ENCODE results near the gene RNF31. TPM values are rescaled to one million over a fixed set of nuclear protein-coding genes. Genes with fewer than 3 reads are reported as not detected.

Gene RNF31
- total RNA-seq, 6 experiments from 2014 or later: 38.5 to 53.6 (median 47.2) TPM

DNA sequence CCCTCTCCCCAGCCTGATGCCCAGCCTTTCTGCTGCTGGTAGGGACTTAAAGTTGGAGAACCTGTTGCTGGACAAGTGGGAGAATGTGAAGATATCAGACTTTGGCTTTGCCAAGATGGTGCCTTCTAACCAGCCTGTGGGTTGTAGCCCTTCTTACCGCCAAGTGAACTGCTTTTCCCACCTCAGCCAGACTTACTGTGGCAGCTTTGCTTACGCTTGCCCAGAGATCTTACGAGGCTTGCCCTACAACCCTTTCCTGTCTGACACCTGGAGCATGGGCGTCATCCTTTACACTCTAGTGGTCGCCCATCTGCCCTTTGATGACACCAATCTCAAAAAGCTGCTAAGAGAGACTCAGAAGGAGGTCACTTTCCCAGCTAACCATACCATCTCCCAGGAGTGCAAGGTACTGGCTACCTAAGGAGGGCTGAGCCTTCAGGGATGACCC lies 59.8 kb downstream of the RNF31 start:
- Mint-ChIP-seq H3K27me3 (ENCODE audit: insufficient read depth) (no peaks in the 10 kb centered on the region; the same call in 1 of the 2 replicates), H3K4me1 (ENCODE audit: low read depth) (peaks cover 9% of the 10 kb centered on the region), H3K9me3 (peaks cover 5% of the 10 kb centered on the region; the same call in 1 of the 2 replicates), H3K36me3 (ENCODE audit: low read depth) (peaks cover 58% of the 10 kb centered on the region), H3K4me3 (no peak overlapping the region), H3K27ac (no peak overlapping the region)
- TF ChIP-seq, protein P1, sequence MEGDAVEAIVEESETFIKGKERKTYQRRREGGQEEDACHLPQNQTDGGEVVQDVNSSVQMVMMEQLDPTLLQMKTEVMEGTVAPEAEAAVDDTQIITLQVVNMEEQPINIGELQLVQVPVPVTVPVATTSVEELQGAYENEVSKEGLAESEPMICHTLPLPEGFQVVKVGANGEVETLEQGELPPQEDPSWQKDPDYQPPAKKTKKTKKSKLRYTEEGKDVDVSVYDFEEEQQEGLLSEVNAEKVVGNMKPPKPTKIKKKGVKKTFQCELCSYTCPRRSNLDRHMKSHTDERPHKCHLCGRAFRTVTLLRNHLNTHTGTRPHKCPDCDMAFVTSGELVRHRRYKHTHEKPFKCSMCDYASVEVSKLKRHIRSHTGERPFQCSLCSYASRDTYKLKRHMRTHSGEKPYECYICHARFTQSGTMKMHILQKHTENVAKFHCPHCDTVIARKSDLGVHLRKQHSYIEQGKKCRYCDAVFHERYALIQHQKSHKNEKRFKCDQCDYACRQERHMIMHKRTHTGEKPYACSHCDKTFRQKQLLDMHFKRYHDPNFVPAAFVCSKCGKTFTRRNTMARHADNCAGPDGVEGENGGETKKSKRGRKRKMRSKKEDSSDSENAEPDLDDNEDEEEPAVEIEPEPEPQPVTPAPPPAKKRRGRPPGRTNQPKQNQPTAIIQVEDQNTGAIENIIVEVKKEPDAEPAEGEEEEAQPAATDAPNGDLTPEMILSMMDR (IDR thresholded peaks at IDR 0.05): no peak
- DNase-seq: no peak

DNA sequence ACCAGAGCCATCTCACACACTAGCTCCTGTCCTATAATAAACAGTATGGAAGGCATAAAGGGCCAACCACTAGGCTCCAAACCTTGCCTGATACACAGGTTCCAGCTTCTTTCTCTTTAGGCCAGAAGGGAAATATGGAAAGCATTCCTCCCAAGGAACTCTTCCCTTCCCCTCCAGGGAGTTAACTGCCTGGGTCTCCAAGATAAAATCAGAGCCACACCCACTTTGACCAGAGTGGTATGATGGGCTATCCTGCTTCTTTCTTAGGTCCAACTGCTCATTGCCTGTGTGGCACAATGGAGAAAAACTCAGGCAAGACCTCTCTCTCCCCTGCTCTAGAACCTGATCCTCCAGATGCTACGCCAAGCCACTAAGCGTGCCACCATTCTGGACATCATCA lies 60.3 kb downstream of the RNF31 start:
- peaks cover 9% of the 10 kb centered on the region for H3K4me1 Mint-ChIP-seq (ENCODE audit: low read depth)
- H3K27me3 Mint-ChIP-seq (ENCODE audit: insufficient read depth): peaks cover 2% of the 10 kb centered on the region
- peaks cover 53% of the 10 kb centered on the region for H3K36me3 Mint-ChIP-seq (ENCODE audit: low read depth)
- H3K27ac Mint-ChIP-seq: no peak overlapping the region
- no peak overlapping the region for H3K4me3 Mint-ChIP-seq
- no peak for DNase-seq
- H3K9me3 Mint-ChIP-seq: peaks cover 5% of the 10 kb centered on the region; the same call in 1 of the 2 replicates
- TF ChIP-seq, protein P1 (IDR thresholded peaks at IDR 0.05): no peak

Small RNA genes within 50 kb of the gene (microRNA-seq; reads per million reads assigned to microRNA genes)
- not detected for gene MIR7703

Other genes with a start within 250 kb of the RNF31 start
- 10 to 100 TPM; 19.8 to 30.7 (median 24.9) TPM for gene DHRS4, start 193.7 kb upstream of the RNF31 start, total RNA-seq (2021; fragmentation: NEBNext Ultra II Directional; extraction: Animal tissue kit (Norgen Biotek cat#: 25700))
- 10 to 100 TPM; 18.8 to 25.4 (median 23.5) TPM for gene DHRS4L2, start 158.6 kb upstream of the RNF31 start, total RNA-seq (2021; fragmentation: NEBNext Ultra II Directional; extraction: Animal tissue kit (Norgen Biotek cat#: 25700))
- not detected for gene CARMIL3, start 95.5 kb upstream of the RNF31 start, total RNA-seq (2021; fragmentation: NEBNext Ultra II Directional; extraction: Animal tissue kit (Norgen Biotek cat#: 25700))
- gene CPNE6, start 75.9 kb upstream of the RNF31 start, total RNA-seq (2021; fragmentation: NEBNext Ultra II Directional; extraction: Animal tissue kit (Norgen Biotek cat#: 25700)): not detected
- 10 to 100 TPM; 19.9 to 27.6 (median 24.0) TPM for gene PCK2, start 53.2 kb upstream of the RNF31 start, total RNA-seq (2021; fragmentation: NEBNext Ultra II Directional; extraction: Animal tissue kit (Norgen Biotek cat#: 25700))
- gene DCAF11, start 32.7 kb upstream of the RNF31 start, total RNA-seq (2021; fragmentation: NEBNext Ultra II Directional; extraction: Animal tissue kit (Norgen Biotek cat#: 25700)): 10 to 100 TPM; 28.1 to 36.3 (median 32.1) TPM
- under 1 TPM; 0.26 to 0.85 (median 0.49) TPM for gene NRL, start 32.5 kb upstream of the RNF31 start, total RNA-seq (2021; fragmentation: NEBNext Ultra II Directional; extraction: Animal tissue kit (Norgen Biotek cat#: 25700))
- not detected for gene FITM1, start 16.8 kb upstream of the RNF31 start, total RNA-seq (2021; fragmentation: NEBNext Ultra II Directional; extraction: Animal tissue kit (Norgen Biotek cat#: 25700))
- 100 to 1,000 TPM in 4 of 6 experiments, 10 to 100 TPM in 2; 88.4 to 120 (median 113) TPM for gene PSME1, start 11.3 kb upstream of the RNF31 start, total RNA-seq (2021; fragmentation: NEBNext Ultra II Directional; extraction: Animal tissue kit (Norgen Biotek cat#: 25700))
- gene EMC9, start 5.9 kb upstream of the RNF31 start, total RNA-seq (2021; fragmentation: NEBNext Ultra II Directional; extraction: Animal tissue kit (Norgen Biotek cat#: 25700)): 10 to 100 TPM; 13.2 to 17.0 (median 15.3) TPM
- 100 to 1,000 TPM; 108 to 143 (median 136) TPM for gene PSME2, start 888 bp upstream of the RNF31 start, total RNA-seq (2021; fragmentation: NEBNext Ultra II Directional; extraction: Animal tissue kit (Norgen Biotek cat#: 25700))
- gene IRF9, start 13.8 kb downstream of the RNF31 start, total RNA-seq (2021; fragmentation: NEBNext Ultra II Directional; extraction: Animal tissue kit (Norgen Biotek cat#: 25700)): 10 to 100 TPM; 23.6 to 38.8 (median 32.3) TPM
- gene REC8, start 24.6 kb downstream of the RNF31 start, total RNA-seq (2021; fragmentation: NEBNext Ultra II Directional; extraction: Animal tissue kit (Norgen Biotek cat#: 25700)): 1 to 10 TPM; 2.9 to 3.9 (median 3.2) TPM
- gene IPO4, start 41.3 kb downstream of the RNF31 start, total RNA-seq (2021; fragmentation: NEBNext Ultra II Directional; extraction: Animal tissue kit (Norgen Biotek cat#: 25700)): 10 to 100 TPM; 70.4 to 85.2 (median 79.4) TPM
- gene TM9SF1, start 47.9 kb downstream of the RNF31 start, total RNA-seq (2021; fragmentation: NEBNext Ultra II Directional; extraction: Animal tissue kit (Norgen Biotek cat#: 25700)): 10 to 100 TPM; 68.1 to 80.4 (median 71.0) TPM
- under 1 TPM in 2 of 6 experiments, not detected in 4; 0.16 to 0.45 TPM for gene TSSK4, start 58.2 kb downstream of the RNF31 start, total RNA-seq (2021; fragmentation: NEBNext Ultra II Directional; extraction: Animal tissue kit (Norgen Biotek cat#: 25700))
- 10 to 100 TPM; 32.4 to 41.1 (median 38.8) TPM for gene CHMP4A, start 66.0 kb downstream of the RNF31 start, total RNA-seq (2021; fragmentation: NEBNext Ultra II Directional; extraction: Animal tissue kit (Norgen Biotek cat#: 25700))
- 10 to 100 TPM in 5 of 6 experiments, 1 to 10 TPM in 1; 9.8 to 14.4 (median 12.3) TPM for gene MDP1, start 68.6 kb downstream of the RNF31 start, total RNA-seq (2021; fragmentation: NEBNext Ultra II Directional; extraction: Animal tissue kit (Norgen Biotek cat#: 25700))
- gene NEDD8, start 84.9 kb downstream of the RNF31 start, total RNA-seq (2021; fragmentation: NEBNext Ultra II Directional; extraction: Animal tissue kit (Norgen Biotek cat#: 25700)): 100 to 1,000 TPM; 309 to 401 (median 372) TPM
- gene GMPR2, start 85.4 kb downstream of the RNF31 start, total RNA-seq (2021; fragmentation: NEBNext Ultra II Directional; extraction: Animal tissue kit (Norgen Biotek cat#: 25700)): 10 to 100 TPM; 70.6 to 76.7 (median 73.6) TPM
- 10 to 100 TPM; 54.2 to 73.4 (median 67.5) TPM for gene TINF2, start 95.1 kb downstream of the RNF31 start, total RNA-seq (2021; fragmentation: NEBNext Ultra II Directional; extraction: Animal tissue kit (Norgen Biotek cat#: 25700))
- gene TGM1, start 115.7 kb downstream of the RNF31 start, total RNA-seq (2021; fragmentation: NEBNext Ultra II Directional; extraction: Animal tissue kit (Norgen Biotek cat#: 25700)): 1 to 10 TPM in 5 of 6 experiments, under 1 TPM in 1; 0.97 to 2.9 (median 1.3) TPM
- gene RABGGTA, start 124.1 kb downstream of the RNF31 start, total RNA-seq (2021; fragmentation: NEBNext Ultra II Directional; extraction: Animal tissue kit (Norgen Biotek cat#: 25700)): 10 to 100 TPM; 25.4 to 31.4 (median 27.3) TPM
- gene DHRS1, start 152.3 kb downstream of the RNF31 start, total RNA-seq (2021; fragmentation: NEBNext Ultra II Directional; extraction: Animal tissue kit (Norgen Biotek cat#: 25700)): 10 to 100 TPM; 32.9 to 42.2 (median 39.1) TPM
- 10 to 100 TPM; 25.4 to 31.1 (median 28.1) TPM for gene NOP9, start 152.4 kb downstream of the RNF31 start, total RNA-seq (2021; fragmentation: NEBNext Ultra II Directional; extraction: Animal tissue kit (Norgen Biotek cat#: 25700))
- gene CIDEB, start 160.5 kb downstream of the RNF31 start, total RNA-seq (2021; fragmentation: NEBNext Ultra II Directional; extraction: Animal tissue kit (Norgen Biotek cat#: 25700)): under 1 TPM in 5 of 6 experiments, not detected in 1; 0.17 to 0.40 (median 0.20) TPM
- 1 to 10 TPM; 2.2 to 3.0 (median 2.3) TPM for gene LTB4R2, start 162.6 kb downstream of the RNF31 start, total RNA-seq (2021; fragmentation: NEBNext Ultra II Directional; extraction: Animal tissue kit (Norgen Biotek cat#: 25700))
- gene LTB4R, start 164.0 kb downstream of the RNF31 start, total RNA-seq (2021; fragmentation: NEBNext Ultra II Directional; extraction: Animal tissue kit (Norgen Biotek cat#: 25700)): 1 to 10 TPM; 1.5 to 2.9 (median 1.9) TPM
- under 1 TPM in 3 of 6 experiments, not detected in 3; 0.25 to 0.41 (median 0.34) TPM for gene ADCY4, start 187.6 kb downstream of the RNF31 start, total RNA-seq (2021; fragmentation: NEBNext Ultra II Directional; extraction: Animal tissue kit (Norgen Biotek cat#: 25700))
- gene RIPK3, start 192.5 kb downstream of the RNF31 start, total RNA-seq (2021; fragmentation: NEBNext Ultra II Directional; extraction: Animal tissue kit (Norgen Biotek cat#: 25700)): not detected
- gene NFATC4, start 220.7 kb downstream of the RNF31 start, total RNA-seq (2021; fragmentation: NEBNext Ultra II Directional; extraction: Animal tissue kit (Norgen Biotek cat#: 25700)): 10 to 100 TPM; 73.4 to 81.9 (median 77.2) TPM